ENCODE data around the gene SFMBT2.

DNA sequence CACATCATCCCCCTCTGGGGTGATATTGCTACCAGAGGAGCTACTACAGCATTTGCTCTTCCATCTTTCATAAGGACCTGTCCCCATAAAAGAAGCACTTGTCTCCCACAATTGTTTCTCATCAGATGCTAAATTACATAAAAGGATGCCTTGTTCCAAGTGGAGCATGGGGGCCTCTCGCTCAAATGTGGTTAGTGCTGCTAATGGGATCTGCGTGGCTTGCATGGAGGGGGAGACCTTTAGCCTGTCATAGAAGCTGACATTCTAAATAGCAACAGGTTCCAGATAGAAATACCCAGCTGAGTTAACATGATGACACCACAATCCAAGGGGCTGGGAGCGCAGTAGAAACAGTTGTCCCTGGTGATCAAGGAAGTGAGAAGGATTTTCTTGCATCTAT is 257.9 kb downstream of the SFMBT2 start:
- TF ChIP-seq, protein P1, sequence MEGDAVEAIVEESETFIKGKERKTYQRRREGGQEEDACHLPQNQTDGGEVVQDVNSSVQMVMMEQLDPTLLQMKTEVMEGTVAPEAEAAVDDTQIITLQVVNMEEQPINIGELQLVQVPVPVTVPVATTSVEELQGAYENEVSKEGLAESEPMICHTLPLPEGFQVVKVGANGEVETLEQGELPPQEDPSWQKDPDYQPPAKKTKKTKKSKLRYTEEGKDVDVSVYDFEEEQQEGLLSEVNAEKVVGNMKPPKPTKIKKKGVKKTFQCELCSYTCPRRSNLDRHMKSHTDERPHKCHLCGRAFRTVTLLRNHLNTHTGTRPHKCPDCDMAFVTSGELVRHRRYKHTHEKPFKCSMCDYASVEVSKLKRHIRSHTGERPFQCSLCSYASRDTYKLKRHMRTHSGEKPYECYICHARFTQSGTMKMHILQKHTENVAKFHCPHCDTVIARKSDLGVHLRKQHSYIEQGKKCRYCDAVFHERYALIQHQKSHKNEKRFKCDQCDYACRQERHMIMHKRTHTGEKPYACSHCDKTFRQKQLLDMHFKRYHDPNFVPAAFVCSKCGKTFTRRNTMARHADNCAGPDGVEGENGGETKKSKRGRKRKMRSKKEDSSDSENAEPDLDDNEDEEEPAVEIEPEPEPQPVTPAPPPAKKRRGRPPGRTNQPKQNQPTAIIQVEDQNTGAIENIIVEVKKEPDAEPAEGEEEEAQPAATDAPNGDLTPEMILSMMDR (IDR thresholded peaks at IDR 0.05; ENCODE audit: low read depth, low read length), result no peak
- no peak for TF ChIP-seq EZH2phosphoT487 (IDR thresholded peaks at IDR 0.05; ENCODE audit: low read depth)
